ENCODE measurements around the gene RND1.

The RND1 gene

DNA sequence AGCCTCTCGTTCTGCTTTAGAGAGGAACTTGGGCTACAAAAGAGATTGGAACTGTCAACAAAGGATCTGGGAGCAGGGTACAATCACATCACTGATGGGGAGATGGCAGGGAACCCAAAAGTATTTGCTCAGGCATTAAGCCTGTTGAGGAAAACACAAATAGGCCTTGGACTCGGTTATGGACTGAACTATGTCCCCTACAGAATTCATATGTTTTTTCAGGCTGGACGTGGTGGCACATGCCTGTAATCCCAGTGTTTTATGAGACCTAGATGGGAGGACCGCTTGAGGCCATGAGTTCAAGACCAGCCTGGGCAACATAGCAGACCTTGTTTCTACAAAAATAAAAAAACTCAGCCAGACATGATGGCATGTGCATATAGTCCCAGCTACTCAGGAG, 27.6 kb downstream of the RND1 start:
- peaks cover 79% of the 10 kb centered on the region for H3K36me3 ChIP-seq (ENCODE audit: low read depth)

DNA sequence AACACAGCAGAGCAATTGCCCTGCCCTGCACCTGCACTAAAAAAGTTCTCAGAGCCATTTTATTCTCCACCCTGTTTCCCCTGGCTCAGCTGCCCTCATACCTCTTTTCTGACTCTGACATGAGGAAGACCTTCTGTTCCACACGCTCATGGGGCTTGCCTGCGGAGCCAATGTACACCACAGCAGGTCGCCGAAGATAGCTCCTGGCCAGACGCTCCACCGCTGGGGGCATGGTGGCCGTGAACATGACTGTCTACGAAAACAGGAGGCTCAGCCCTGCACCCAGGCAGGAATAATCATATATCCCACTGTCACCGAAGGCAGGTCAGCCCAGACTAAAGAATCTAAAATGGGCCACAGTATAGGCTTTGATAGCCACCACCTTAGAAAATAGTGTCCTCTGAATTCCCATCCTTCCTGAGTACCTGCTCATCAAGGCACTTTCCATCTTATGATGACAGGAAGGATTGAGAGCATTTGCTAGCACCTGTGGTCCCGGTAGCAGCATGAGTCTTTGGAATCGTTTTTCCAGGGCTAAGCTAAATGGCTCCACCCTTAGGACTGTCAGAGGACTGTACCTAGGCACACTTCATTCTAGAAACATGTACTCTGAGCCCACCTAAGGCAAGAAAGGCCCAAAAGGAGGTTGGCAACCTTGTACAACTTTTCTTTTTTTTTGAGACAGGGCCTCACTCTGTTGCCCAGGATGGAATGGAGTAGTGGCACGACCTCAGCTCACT, 33.2 kb downstream of the RND1 start:
- no peak for ATAC-seq (ENCODE audit: low read depth)
- Histone ChIP-seq H3K27me3 (ENCODE audit: insufficient read depth, poor library complexity, severe bottlenecking) (no peaks in the 10 kb centered on the region), H3K4me3 (ENCODE audit: severe bottlenecking) (no peak overlapping the region), H3K9me3 (ENCODE audit: severe bottlenecking) (no peaks in the 10 kb centered on the region), H3K4me1 (ENCODE audit: insufficient read depth, poor library complexity, severe bottlenecking) (no peaks in the 10 kb centered on the region), H3K36me3 (ENCODE audit: low read depth) (peaks cover 75% of the 10 kb centered on the region), H3K27ac (ENCODE audit: poor library complexity, severe bottlenecking) (no peak overlapping the region)
- DNase-seq (ENCODE audit: low spot score) = no peak
- TF ChIP-seq, protein P1, sequence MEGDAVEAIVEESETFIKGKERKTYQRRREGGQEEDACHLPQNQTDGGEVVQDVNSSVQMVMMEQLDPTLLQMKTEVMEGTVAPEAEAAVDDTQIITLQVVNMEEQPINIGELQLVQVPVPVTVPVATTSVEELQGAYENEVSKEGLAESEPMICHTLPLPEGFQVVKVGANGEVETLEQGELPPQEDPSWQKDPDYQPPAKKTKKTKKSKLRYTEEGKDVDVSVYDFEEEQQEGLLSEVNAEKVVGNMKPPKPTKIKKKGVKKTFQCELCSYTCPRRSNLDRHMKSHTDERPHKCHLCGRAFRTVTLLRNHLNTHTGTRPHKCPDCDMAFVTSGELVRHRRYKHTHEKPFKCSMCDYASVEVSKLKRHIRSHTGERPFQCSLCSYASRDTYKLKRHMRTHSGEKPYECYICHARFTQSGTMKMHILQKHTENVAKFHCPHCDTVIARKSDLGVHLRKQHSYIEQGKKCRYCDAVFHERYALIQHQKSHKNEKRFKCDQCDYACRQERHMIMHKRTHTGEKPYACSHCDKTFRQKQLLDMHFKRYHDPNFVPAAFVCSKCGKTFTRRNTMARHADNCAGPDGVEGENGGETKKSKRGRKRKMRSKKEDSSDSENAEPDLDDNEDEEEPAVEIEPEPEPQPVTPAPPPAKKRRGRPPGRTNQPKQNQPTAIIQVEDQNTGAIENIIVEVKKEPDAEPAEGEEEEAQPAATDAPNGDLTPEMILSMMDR (IDR thresholded peaks at IDR 0.05; ENCODE audit: poor library complexity, severe bottlenecking) = no peak

More for the DNA sequence above, 27.6 kb downstream of the RND1 start:
- ATAC-seq (ENCODE audit: low read depth) (no peak), DNase-seq (ENCODE audit: low spot score) (no peak)
- Histone ChIP-seq H3K9me3 (ENCODE audit: severe bottlenecking) (no peaks in the 10 kb centered on the region), H3K27me3 (ENCODE audit: insufficient read depth, poor library complexity, severe bottlenecking) (no peaks in the 10 kb centered on the region), H3K27ac (ENCODE audit: poor library complexity, severe bottlenecking) (no peak overlapping the region), H3K4me1 (ENCODE audit: insufficient read depth, poor library complexity, severe bottlenecking) (no peaks in the 10 kb centered on the region), H3K4me3 (ENCODE audit: severe bottlenecking) (no peak overlapping the region)
- TF ChIP-seq, protein P1 (IDR thresholded peaks at IDR 0.05; ENCODE audit: poor library complexity, severe bottlenecking) = no peak

DNA sequence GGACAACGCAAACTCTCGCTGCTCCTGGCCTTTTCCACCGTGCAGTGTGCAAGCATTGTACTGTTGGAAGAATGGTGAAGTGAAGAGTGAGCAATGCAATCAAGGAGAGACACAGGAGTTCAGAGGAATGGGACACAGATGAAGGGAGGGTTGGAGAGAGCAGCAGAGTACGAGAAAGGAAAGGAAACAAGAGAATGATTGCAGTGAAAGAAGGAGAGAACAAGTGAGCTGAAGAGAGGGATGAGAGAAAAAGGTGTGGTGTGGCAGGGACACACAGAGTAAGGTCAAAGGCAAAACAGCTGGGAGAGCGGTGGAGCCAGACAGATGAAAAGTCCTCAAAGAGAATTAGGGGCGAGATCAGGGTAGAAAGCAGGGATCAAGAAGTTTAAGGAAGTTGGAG, 34.4 kb downstream of the RND1 start:
- DNase-seq (ENCODE audit: low spot score) = no peak
- H3K27ac ChIP-seq (ENCODE audit: poor library complexity, severe bottlenecking) = no peak overlapping the region
- H3K4me3 ChIP-seq (ENCODE audit: severe bottlenecking) = no peak overlapping the region
- H3K9me3 ChIP-seq (ENCODE audit: severe bottlenecking) = no peaks in the 10 kb centered on the region
- no peaks in the 10 kb centered on the region for H3K27me3 ChIP-seq (ENCODE audit: insufficient read depth, poor library complexity, severe bottlenecking)
- H3K36me3 ChIP-seq (ENCODE audit: low read depth) = peaks cover 72% of the 10 kb centered on the region
- ATAC-seq (ENCODE audit: low read depth) = no peak
- no peaks in the 10 kb centered on the region for H3K4me1 ChIP-seq (ENCODE audit: insufficient read depth, poor library complexity, severe bottlenecking)
- TF ChIP-seq, protein P1 (IDR thresholded peaks at IDR 0.05; ENCODE audit: poor library complexity, severe bottlenecking) = no peak

DNA sequence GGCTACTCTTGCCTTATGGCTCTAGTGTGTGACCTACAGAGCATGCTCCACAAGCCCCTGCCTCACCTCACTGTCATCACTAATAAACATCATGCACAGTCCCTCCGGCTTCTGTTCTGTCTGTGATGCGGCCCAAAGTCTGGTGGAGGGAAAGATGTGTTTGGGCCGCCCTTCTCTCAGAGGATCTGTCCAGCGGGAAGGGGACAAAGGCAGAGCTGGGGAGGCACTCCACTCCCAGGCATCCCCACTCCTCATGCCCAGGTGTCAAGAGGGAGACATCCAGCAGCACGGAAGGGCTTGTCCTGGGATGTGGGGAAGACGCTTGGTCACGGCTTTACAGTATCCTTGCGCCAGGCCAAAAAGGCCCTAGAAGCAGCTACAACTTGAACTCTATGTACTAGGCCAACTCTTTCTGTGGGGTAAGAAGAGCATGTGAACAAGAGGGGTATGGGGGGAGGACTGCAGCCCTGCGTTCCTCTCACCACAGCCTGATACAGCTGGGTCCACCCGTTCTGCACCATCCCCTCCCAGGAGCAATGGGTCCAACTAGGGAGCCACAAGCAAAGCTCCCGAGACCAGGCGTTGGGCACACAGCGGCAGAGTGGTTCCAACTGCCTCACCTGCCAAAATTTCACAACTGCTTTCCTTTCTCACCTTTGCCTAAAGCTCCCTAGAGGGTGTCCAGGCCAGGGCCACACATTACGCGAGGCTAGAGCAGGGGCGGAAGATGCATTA, 36.7 kb downstream of the RND1 start:
- peaks cover 53% of the 10 kb centered on the region for H3K36me3 ChIP-seq (ENCODE audit: low read depth)
- DNase-seq (ENCODE audit: low spot score) = no peak
- TF ChIP-seq, protein P1 (IDR thresholded peaks at IDR 0.05; ENCODE audit: poor library complexity, severe bottlenecking) = no peak
- H3K27ac ChIP-seq (ENCODE audit: poor library complexity, severe bottlenecking) = no peak overlapping the region
- H3K4me3 ChIP-seq (ENCODE audit: severe bottlenecking) = no peak overlapping the region
- no peaks in the 10 kb centered on the region for H3K4me1 ChIP-seq (ENCODE audit: insufficient read depth, poor library complexity, severe bottlenecking)
- H3K9me3 ChIP-seq (ENCODE audit: severe bottlenecking) = no peaks in the 10 kb centered on the region
- no peak for ATAC-seq (ENCODE audit: low read depth)
- no peaks in the 10 kb centered on the region for H3K27me3 ChIP-seq (ENCODE audit: insufficient read depth, poor library complexity, severe bottlenecking)

DNA sequence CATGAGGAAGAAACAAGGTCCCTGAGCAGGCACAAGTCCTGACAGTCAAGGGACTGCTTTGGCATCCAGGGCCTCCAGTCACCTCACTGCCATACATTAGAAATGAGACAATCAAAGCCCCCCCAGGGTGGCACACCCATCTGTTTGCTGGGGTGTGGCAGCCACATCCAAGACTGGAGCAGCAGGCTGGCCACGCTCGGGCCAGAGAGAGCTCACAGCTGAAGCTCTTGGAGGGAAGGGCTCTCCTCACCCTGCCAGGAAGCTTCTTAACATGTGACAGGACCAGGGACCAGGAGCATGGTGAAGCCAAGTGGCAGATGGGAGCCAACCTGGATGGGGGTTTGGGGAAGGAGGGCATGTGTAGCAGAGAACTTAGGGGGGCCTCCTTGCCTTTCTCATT, 37.4 kb downstream of the RND1 start:
- Histone ChIP-seq H3K4me1 (ENCODE audit: insufficient read depth, poor library complexity, severe bottlenecking) (no peaks in the 10 kb centered on the region), H3K27ac (ENCODE audit: poor library complexity, severe bottlenecking) (no peak overlapping the region), H3K36me3 (ENCODE audit: low read depth) (peaks cover 46% of the 10 kb centered on the region), H3K9me3 (ENCODE audit: severe bottlenecking) (no peaks in the 10 kb centered on the region), H3K4me3 (ENCODE audit: severe bottlenecking) (no peak overlapping the region), H3K27me3 (ENCODE audit: insufficient read depth, poor library complexity, severe bottlenecking) (no peaks in the 10 kb centered on the region)
- ATAC-seq (ENCODE audit: low read depth) = no peak
- TF ChIP-seq, protein P1 (IDR thresholded peaks at IDR 0.05; ENCODE audit: poor library complexity, severe bottlenecking) = no peak
- DNase-seq (ENCODE audit: low spot score) = no peak

Measured in RWPE2 (cell line).